ENCODE measurements around the gene RAB3IL1.

The RAB3IL1 gene

DNA sequence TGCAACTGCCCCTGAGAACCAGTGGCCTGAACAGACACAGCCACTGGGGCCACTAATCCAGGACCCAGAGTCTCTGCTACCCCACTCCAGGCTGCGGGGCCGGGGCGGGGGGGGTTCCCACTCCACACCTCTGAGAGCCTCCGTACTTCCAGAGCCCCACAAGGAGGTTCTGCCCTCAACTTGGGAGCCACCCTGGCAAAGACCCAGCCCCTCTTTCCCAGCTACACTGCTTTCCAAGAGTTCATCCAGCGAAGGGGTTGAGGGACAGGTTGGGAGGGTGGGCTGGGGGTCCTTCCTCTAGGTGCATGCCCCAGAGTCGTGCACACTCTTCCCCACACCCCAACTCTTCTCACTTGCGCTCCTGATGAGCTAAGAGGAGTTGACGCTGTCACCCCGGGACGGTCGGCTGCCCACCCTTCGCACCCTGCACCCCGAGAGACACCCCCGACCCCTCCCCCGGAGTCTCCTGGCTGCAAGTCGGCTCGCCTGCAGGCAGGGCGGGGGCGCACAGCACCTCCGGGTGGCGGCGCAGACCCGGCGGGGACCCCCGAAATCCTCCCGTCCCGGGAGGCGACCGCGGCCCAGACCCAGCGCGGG lies 531 bp downstream of the RAB3IL1 start:
- Histone ChIP-seq H3K27me3 (ENCODE audit: insufficient read depth, low read length, poor library complexity, severe bottlenecking) (no peaks in the 10 kb centered on the region), H3K9me3 (ENCODE audit: insufficient read depth, low read depth, low read length) (no peaks in the 10 kb centered on the region), H2AFZ (ENCODE audit: low read length) (no peak overlapping the region), H3K4me1 (ENCODE audit: insufficient read depth, low read length, poor library complexity, severe bottlenecking) (no peaks in the 10 kb centered on the region), H3K36me3 (ENCODE audit: insufficient read depth, low read length) (no peaks in the 10 kb centered on the region), H4K20me1 (ENCODE audit: insufficient read depth, low read length, poor library complexity, severe bottlenecking) (no peaks in the 10 kb centered on the region), H3F3A (ENCODE audit: low read depth) (no peaks in the 10 kb centered on the region), H3K9ac (ENCODE audit: low read depth, low read length, poor library complexity, severe bottlenecking) (no peak overlapping the region), H3K4me3 (ENCODE audit: low read length, poor library complexity, severe bottlenecking) (no peak overlapping the region), H3K9me2 (replicated peaks; ENCODE audit: low read depth, low read length) (no peaks in the 10 kb centered on the region), H3K4me2 (ENCODE audit: low read depth, low read length, poor library complexity, severe bottlenecking) (no peak overlapping the region), H3K79me2 (ENCODE audit: insufficient read depth, low read length) (no peaks in the 10 kb centered on the region)
- TF ChIP-seq, protein P1, sequence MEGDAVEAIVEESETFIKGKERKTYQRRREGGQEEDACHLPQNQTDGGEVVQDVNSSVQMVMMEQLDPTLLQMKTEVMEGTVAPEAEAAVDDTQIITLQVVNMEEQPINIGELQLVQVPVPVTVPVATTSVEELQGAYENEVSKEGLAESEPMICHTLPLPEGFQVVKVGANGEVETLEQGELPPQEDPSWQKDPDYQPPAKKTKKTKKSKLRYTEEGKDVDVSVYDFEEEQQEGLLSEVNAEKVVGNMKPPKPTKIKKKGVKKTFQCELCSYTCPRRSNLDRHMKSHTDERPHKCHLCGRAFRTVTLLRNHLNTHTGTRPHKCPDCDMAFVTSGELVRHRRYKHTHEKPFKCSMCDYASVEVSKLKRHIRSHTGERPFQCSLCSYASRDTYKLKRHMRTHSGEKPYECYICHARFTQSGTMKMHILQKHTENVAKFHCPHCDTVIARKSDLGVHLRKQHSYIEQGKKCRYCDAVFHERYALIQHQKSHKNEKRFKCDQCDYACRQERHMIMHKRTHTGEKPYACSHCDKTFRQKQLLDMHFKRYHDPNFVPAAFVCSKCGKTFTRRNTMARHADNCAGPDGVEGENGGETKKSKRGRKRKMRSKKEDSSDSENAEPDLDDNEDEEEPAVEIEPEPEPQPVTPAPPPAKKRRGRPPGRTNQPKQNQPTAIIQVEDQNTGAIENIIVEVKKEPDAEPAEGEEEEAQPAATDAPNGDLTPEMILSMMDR (conservative IDR thresholded peaks at IDR 0.05; ENCODE audit: low read length): no peak
- no peak for TF ChIP-seq EZH2phosphoT487 (IDR thresholded peaks at IDR 0.05; ENCODE audit: borderline replicate concordance)

DNA sequence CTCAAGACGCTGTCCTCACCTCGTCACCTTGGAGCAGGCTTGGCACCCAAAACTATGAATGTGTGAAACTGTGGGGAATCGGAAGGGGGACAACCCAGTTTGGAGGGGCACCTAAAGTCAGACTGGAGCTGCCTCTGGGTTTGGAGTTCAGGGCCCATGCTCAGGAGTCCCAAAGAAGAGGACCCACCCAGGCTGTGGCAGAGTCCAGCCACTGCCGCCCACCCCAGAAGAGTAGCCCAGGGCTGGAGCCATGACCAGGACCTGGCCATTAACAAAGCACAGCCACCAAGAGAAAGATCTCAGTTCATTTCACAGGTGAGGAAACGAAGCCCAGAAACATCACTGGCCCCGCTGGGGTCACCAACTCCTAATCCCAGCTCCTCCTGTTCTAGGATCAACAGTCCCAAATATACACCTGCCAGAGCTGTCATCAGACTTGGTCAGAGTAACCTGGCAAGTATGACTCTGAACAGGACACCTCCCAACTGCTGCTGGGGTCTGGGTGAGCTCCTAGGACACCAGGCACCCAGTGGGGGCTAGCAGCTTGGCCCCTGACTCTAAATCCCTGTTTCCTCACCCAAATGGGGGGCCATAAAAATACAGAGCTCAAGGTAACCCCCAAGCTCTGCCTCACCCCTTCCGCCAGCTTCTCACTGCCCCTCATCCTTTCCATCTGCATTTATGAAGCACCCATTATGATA lies 2.7 kb downstream of the RAB3IL1 start:
- Histone ChIP-seq H3K9me2 (replicated peaks; ENCODE audit: low read depth, low read length) (no peaks in the 10 kb centered on the region), H2AFZ (ENCODE audit: low read length) (no peak overlapping the region), H3K36me3 (ENCODE audit: insufficient read depth, low read length) (no peaks in the 10 kb centered on the region), H3K4me3 (ENCODE audit: low read length, poor library complexity, severe bottlenecking) (no peak overlapping the region), H3F3A (ENCODE audit: low read depth) (no peaks in the 10 kb centered on the region), H3K4me1 (ENCODE audit: insufficient read depth, low read length, poor library complexity, severe bottlenecking) (no peaks in the 10 kb centered on the region), H3K4me2 (ENCODE audit: low read depth, low read length, poor library complexity, severe bottlenecking) (no peak overlapping the region), H4K20me1 (ENCODE audit: insufficient read depth, low read length, poor library complexity, severe bottlenecking) (no peaks in the 10 kb centered on the region), H3K79me2 (ENCODE audit: insufficient read depth, low read length) (no peaks in the 10 kb centered on the region), H3K27me3 (ENCODE audit: insufficient read depth, low read length, poor library complexity, severe bottlenecking) (no peaks in the 10 kb centered on the region), H3K9ac (ENCODE audit: low read depth, low read length, poor library complexity, severe bottlenecking) (no peak overlapping the region), H3K9me3 (ENCODE audit: insufficient read depth, low read depth, low read length) (no peaks in the 10 kb centered on the region)
- TF ChIP-seq EZH2phosphoT487 (IDR thresholded peaks at IDR 0.05; ENCODE audit: borderline replicate concordance): no peak
- TF ChIP-seq, protein P1 (conservative IDR thresholded peaks at IDR 0.05; ENCODE audit: low read length): no peak

DNA sequence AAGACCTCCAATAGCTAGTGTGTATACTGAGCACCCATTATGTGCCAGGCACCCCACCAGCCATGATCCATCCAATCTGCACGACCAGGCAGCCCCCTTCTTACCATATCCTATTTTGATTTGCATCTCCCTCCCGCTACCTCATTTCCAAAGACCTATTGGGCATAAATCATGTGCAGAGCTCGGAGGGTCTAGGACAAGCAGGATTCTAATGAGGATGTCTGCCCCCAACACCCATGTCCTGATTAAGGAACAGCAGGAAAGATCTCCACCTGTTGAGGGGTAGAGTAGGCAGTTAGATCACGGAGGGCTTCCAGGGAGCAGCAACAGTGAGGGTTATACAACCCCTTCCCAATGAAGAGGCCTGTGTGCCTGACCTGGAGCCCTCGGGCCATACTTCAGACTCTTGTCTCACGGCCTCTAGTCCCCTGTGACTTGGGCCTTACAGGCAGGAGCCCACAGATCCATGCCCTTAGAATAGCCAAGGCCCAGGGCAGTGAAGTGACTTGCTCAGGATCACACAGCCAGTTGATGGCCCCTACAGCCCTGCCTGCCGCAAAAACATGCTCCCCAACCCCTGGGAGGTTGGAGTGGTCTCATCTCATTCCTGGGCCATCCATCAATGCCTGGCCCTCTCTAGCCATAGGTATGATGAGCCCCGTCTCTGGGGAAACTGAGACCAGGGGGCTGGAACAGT lies 3.5 kb downstream of the RAB3IL1 start:
- H3K9me3 ChIP-seq (ENCODE audit: insufficient read depth, low read depth, low read length): no peaks in the 10 kb centered on the region
- no peak for TF ChIP-seq EZH2phosphoT487 (IDR thresholded peaks at IDR 0.05; ENCODE audit: borderline replicate concordance)
- TF ChIP-seq, protein P1 (conservative IDR thresholded peaks at IDR 0.05; ENCODE audit: low read length): no peak
- no peak overlapping the region for H3K4me2 ChIP-seq (ENCODE audit: low read depth, low read length, poor library complexity, severe bottlenecking)
- H3K36me3 ChIP-seq (ENCODE audit: insufficient read depth, low read length): no peaks in the 10 kb centered on the region
- H3K27me3 ChIP-seq (ENCODE audit: insufficient read depth, low read length, poor library complexity, severe bottlenecking): no peaks in the 10 kb centered on the region
- no peaks in the 10 kb centered on the region for H3F3A ChIP-seq (ENCODE audit: low read depth)
- H4K20me1 ChIP-seq (ENCODE audit: insufficient read depth, low read length, poor library complexity, severe bottlenecking): no peaks in the 10 kb centered on the region
- H2AFZ ChIP-seq (ENCODE audit: low read length): no peak overlapping the region
- H3K9me2 ChIP-seq (replicated peaks; ENCODE audit: low read depth, low read length): no peaks in the 10 kb centered on the region
- peaks cover 2% of the 10 kb centered on the region for H3K4me1 ChIP-seq (ENCODE audit: insufficient read depth, low read length, poor library complexity, severe bottlenecking)
- no peaks in the 10 kb centered on the region for H3K79me2 ChIP-seq (ENCODE audit: insufficient read depth, low read length)
- no peak overlapping the region for H3K9ac ChIP-seq (ENCODE audit: low read depth, low read length, poor library complexity, severe bottlenecking)
- no peak overlapping the region for H3K4me3 ChIP-seq (ENCODE audit: low read length, poor library complexity, severe bottlenecking)
